Upper lobe of left lung (tissue), 4 donors: ENCODE measurements around the gene GRIK4.

Experiments used
- POLR2AphosphoS5 ChIP-seq, 2 donors: sonication (generic); formaldehyde crosslinking; IDR thresholded peaks; one replicate each; pipeline ENCODE4 v1.5.1; 2017; ENCODE audit warnings: antibody characterized with exemption in 2 of 2
- TF ChIP-seq, protein P1 (sequence below), 6 experiments: fragments of 450-650 bp in 4 of 6; fragments of 200-600 bp in 2 of 6; sonication (generic) in 2 of 6; IDR thresholded peaks; one replicate each; pipeline ENCODE4 v1.5.1; 2016 to 2019; ENCODE audit warnings: antibody characterized with exemption in 6 of 6

GRCh38 chr11:120519474-120519873 lies 7.9 kb downstream of the GRIK4 start:
- TF ChIP-seq, protein P1, sequence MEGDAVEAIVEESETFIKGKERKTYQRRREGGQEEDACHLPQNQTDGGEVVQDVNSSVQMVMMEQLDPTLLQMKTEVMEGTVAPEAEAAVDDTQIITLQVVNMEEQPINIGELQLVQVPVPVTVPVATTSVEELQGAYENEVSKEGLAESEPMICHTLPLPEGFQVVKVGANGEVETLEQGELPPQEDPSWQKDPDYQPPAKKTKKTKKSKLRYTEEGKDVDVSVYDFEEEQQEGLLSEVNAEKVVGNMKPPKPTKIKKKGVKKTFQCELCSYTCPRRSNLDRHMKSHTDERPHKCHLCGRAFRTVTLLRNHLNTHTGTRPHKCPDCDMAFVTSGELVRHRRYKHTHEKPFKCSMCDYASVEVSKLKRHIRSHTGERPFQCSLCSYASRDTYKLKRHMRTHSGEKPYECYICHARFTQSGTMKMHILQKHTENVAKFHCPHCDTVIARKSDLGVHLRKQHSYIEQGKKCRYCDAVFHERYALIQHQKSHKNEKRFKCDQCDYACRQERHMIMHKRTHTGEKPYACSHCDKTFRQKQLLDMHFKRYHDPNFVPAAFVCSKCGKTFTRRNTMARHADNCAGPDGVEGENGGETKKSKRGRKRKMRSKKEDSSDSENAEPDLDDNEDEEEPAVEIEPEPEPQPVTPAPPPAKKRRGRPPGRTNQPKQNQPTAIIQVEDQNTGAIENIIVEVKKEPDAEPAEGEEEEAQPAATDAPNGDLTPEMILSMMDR (IDR thresholded peaks at IDR 0.05), result no peak
- no peak for TF ChIP-seq POLR2AphosphoS5 (IDR thresholded peaks at IDR 0.05)
